MM.1S (cell line): Measurements from ENCODE around the gene CCDC30.

Experiments used
- DNase-seq: peaks from one replicate; pipeline ENCODE4 v3.0.0-alpha.2; 2015
- H2AFZ ChIP-seq: fragments of 300-600 bp; sonication (generic); 2 replicates; pipeline ENCODE4 v1.6.0; 2016; ENCODE audit warnings: antibody characterized with exemption, low read length
- H3F3A ChIP-seq: fragments of 300-600 bp; sonication (generic); 2 replicates; pipeline ENCODE4 v1.6.1; 2016; ENCODE audit warnings: mild to moderate bottlenecking, antibody characterized with exemption, low read length, moderate library complexity, mixed read lengths; ENCODE audit not compliant: insufficient read depth
- H3K27ac ChIP-seq: fragments of 300-600 bp; sonication (generic); 2 replicates; pipeline ENCODE4 v1.5.1; 2016; ENCODE audit warnings: mild to moderate bottlenecking, low read length
- H3K27me3 ChIP-seq: fragments of 300-600 bp; sonication (generic); replicated peaks from 2 replicates; pipeline ENCODE4 v1.6.0; 2016; ENCODE audit warnings: low read length; ENCODE audit not compliant: insufficient read depth
- H3K36me3 ChIP-seq: fragments of 300-600 bp; sonication (generic); replicated peaks from 2 replicates; pipeline ENCODE4 v1.6.1; 2016; ENCODE audit warnings: mild to moderate bottlenecking, low read length, mixed read lengths; ENCODE audit not compliant: insufficient read depth
- H3K4me1 ChIP-seq: fragments of 300-600 bp; sonication (generic); 2 replicates; pipeline ENCODE4 v1.6.1; 2016; ENCODE audit warnings: low read length, mixed read lengths
- H3K4me2 ChIP-seq: fragments of 300-600 bp; sonication (generic); 2 replicates; pipeline ENCODE4 v1.6.0; 2016; ENCODE audit warnings: low read depth, low read length
- H3K4me3 ChIP-seq: fragments of 300-600 bp; sonication (generic); 2 replicates; pipeline ENCODE4 v1.5.1; 2016; ENCODE audit warnings: low read length, mixed read lengths
- H3K79me2 ChIP-seq: fragments of 300-600 bp; sonication (generic); 2 replicates; pipeline ENCODE4 v1.6.1; 2016; ENCODE audit warnings: mixed run types, low read length, mixed read lengths
- H3K9ac ChIP-seq: fragments of 300-600 bp; sonication (generic); 2 replicates; pipeline ENCODE4 v1.6.1; 2016; ENCODE audit warnings: low read length, mixed read lengths
- H3K9me2 ChIP-seq: fragments of 300-600 bp; sonication (generic); replicated peaks from 2 replicates; pipeline ENCODE4 v1.6.1; 2016; ENCODE audit warnings: mild to moderate bottlenecking, low read length, mixed read lengths; ENCODE audit not compliant: insufficient read depth
- H3K9me3 ChIP-seq: fragments of 300-600 bp; sonication (generic); replicated peaks from 2 replicates; pipeline ENCODE4 v1.6.1; 2016; ENCODE audit warnings: mild to moderate bottlenecking, low read length, mixed read lengths; ENCODE audit not compliant: insufficient read depth
- H4K20me1 ChIP-seq: fragments of 300-600 bp; sonication (generic); 2 replicates; pipeline ENCODE4 v1.6.1; 2016; ENCODE audit warnings: mild to moderate bottlenecking, low read length, moderate library complexity, mixed read lengths; ENCODE audit not compliant: insufficient read depth
- EZH2 ChIP-seq: fragments of 300-600 bp; sonication (generic); optimal IDR thresholded peaks from 2 replicates; pipeline ENCODE3; 2017; ENCODE audit warnings: low read depth, mild to moderate bottlenecking, antibody characterized with exemption, low read length, mixed read lengths
- EZH2phosphoT487 ChIP-seq: fragments of 300-600 bp; sonication (generic); IDR thresholded peaks from 2 replicates; pipeline ENCODE4 v1.6.1; 2018; ENCODE audit warnings: antibody characterized with exemption, low read length
- TF ChIP-seq, protein P1 (sequence below): fragments of 300-600 bp; sonication (generic); IDR thresholded peaks from 2 replicates; pipeline ENCODE4 v1.5.1; 2016; ENCODE audit warnings: antibody characterized with exemption, low read length, mixed read lengths

The CCDC30 gene

DNA sequence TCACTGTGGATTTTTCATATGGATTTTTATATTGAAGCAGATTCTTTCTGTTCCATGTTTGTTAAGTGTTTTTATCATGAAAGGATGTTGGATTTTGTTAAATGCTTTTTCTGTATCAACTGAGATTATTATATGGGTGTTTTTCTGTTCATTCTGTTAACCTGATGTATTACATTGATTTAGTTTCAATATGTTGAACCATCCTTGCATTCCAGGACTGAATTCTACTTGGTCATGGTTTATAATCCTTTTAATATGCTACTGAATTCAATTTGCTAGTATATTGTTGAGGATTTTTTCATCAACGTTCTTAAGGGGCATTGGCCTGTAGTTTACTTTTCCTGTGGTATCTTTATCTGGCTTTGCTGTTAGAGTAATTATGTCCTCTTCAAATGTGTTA is 55.8 kb downstream of the CCDC30 start:
- Histone ChIP-seq H3K27me3 (no peaks in the 10 kb centered on the region), H3K9me2 (no peaks in the 10 kb centered on the region), H3K36me3 (no peaks in the 10 kb centered on the region), H3K9me3 (no peaks in the 10 kb centered on the region; the same call in 1 of the 2 replicates), H4K20me1 (no peaks in the 10 kb centered on the region), H3K27ac (no peak overlapping the region), H3K79me2 (no peaks in the 10 kb centered on the region), H3K4me3 (no peak overlapping the region), H3K9ac (no peak overlapping the region), H2AFZ (no peak overlapping the region), H3K4me2 (no peak overlapping the region), H3K4me1 (no peaks in the 10 kb centered on the region), H3F3A (no peaks in the 10 kb centered on the region)
- DNase-seq: no peak
- no peak for TF ChIP-seq EZH2phosphoT487
- no peak for TF ChIP-seq EZH2
- TF ChIP-seq, protein P1, sequence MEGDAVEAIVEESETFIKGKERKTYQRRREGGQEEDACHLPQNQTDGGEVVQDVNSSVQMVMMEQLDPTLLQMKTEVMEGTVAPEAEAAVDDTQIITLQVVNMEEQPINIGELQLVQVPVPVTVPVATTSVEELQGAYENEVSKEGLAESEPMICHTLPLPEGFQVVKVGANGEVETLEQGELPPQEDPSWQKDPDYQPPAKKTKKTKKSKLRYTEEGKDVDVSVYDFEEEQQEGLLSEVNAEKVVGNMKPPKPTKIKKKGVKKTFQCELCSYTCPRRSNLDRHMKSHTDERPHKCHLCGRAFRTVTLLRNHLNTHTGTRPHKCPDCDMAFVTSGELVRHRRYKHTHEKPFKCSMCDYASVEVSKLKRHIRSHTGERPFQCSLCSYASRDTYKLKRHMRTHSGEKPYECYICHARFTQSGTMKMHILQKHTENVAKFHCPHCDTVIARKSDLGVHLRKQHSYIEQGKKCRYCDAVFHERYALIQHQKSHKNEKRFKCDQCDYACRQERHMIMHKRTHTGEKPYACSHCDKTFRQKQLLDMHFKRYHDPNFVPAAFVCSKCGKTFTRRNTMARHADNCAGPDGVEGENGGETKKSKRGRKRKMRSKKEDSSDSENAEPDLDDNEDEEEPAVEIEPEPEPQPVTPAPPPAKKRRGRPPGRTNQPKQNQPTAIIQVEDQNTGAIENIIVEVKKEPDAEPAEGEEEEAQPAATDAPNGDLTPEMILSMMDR: no peak

DNA sequence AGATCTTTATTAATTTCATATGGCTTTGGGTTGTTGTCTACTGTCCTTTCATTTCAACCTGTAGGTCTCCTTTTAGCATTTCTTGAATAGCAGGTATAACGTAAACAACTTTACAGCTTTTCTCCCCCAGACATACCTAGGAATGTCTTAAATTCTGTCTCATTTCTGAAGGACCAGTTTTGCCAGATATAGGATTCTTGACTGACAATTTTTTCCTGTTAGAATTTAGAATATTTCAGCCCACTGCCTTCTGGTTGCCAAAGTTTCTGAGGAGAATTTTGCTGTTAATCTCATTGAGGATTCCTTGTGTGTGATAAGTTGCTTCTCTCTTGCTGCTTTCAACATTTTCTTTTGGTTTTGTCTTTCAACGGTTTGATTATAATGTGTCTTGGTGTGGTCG is 60.1 kb downstream of the CCDC30 start:
- no peak overlapping the region for H3K4me3 ChIP-seq
- H3K36me3 ChIP-seq: no peaks in the 10 kb centered on the region
- H3K9me3 ChIP-seq: no peaks in the 10 kb centered on the region; the same call in 1 of the 2 replicates
- H3K9me2 ChIP-seq: no peaks in the 10 kb centered on the region
- TF ChIP-seq, protein P1: no peak
- TF ChIP-seq EZH2phosphoT487: no peak
- TF ChIP-seq EZH2: no peak
- H3K79me2 ChIP-seq: no peaks in the 10 kb centered on the region
- no peak overlapping the region for H3K9ac ChIP-seq
- no peak for DNase-seq
- no peaks in the 10 kb centered on the region for H3K27me3 ChIP-seq
- H2AFZ ChIP-seq: no peak overlapping the region
- H3K27ac ChIP-seq: no peak overlapping the region
- H3K4me2 ChIP-seq: no peak overlapping the region
- H4K20me1 ChIP-seq: no peaks in the 10 kb centered on the region
- no peaks in the 10 kb centered on the region for H3F3A ChIP-seq
- H3K4me1 ChIP-seq: no peaks in the 10 kb centered on the region

DNA sequence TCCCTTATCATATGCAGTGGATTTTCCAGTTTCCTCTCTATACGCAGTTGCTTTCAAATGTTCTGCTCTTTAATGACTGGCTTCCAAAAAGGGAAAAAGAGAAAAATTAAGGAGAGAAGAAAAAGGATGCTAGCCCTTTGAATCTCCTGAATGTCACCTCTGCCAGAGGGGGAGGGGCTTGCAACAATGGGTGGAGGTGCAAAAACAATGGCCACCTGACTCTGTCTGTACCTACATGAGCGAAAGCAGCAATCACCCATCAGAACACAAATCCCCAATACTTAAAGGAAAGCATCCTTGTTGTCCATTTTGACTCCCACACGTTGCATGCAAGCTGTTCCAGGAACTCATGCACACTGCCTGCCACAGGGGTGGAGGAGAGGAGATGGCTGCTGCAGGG is 61.2 kb downstream of the CCDC30 start:
- H3K9me3 ChIP-seq: no peaks in the 10 kb centered on the region; the same call in 1 of the 2 replicates
- H3K4me2 ChIP-seq: no peak overlapping the region
- H3K9me2 ChIP-seq: no peaks in the 10 kb centered on the region
- no peaks in the 10 kb centered on the region for H3K4me1 ChIP-seq
- H2AFZ ChIP-seq: no peak overlapping the region
- no peaks in the 10 kb centered on the region for H3K36me3 ChIP-seq
- no peak overlapping the region for H3K27ac ChIP-seq
- H3K4me3 ChIP-seq: no peak overlapping the region
- H3K9ac ChIP-seq: no peak overlapping the region
- no peaks in the 10 kb centered on the region for H3K79me2 ChIP-seq
- TF ChIP-seq, protein P1: no peak
- no peak for TF ChIP-seq EZH2
- no peak for TF ChIP-seq EZH2phosphoT487
- H3K27me3 ChIP-seq: no peaks in the 10 kb centered on the region
- H3F3A ChIP-seq: no peaks in the 10 kb centered on the region
- H4K20me1 ChIP-seq: no peaks in the 10 kb centered on the region
- no peak for DNase-seq
